Mesenchymal stem cell (in vitro differentiated cells and primary cell): ENCODE results near the gene ADRA2A. TPM values are rescaled to one million over a fixed set of nuclear protein-coding genes. Genes with fewer than 3 reads are reported as not detected.
A peak's percentile ranks its signal among the peaks of the same experiment; 100 is the strongest.

Source experiments
- DNase-seq: peaks from one replicate; pipeline ENCODE4 v3.0.0-alpha.2; 2013
- H2AFZ ChIP-seq: one replicate; pipeline ENCODE4 v1.6.1; 2013; ENCODE audit warnings: low read depth, mild to moderate bottlenecking, control low read depth, inconsistent platforms, low read length, moderate library complexity
- H2AK5ac ChIP-seq: 2 replicates; pipeline ENCODE4 v1.6.1; 2013; ENCODE audit warnings: low read length, moderate library complexity, mild to moderate bottlenecking, inconsistent platforms; ENCODE audit not compliant: severe bottlenecking
- H2BK120ac ChIP-seq: one replicate; pipeline ENCODE4 v1.6.1; 2013; ENCODE audit warnings: low read depth, mild to moderate bottlenecking, inconsistent platforms, low read length, moderate library complexity
- H2BK12ac ChIP-seq, 2 experiments: one replicate each; pipeline ENCODE4 v1.6.1; 2013; ENCODE audit warnings: inconsistent platforms in 2 of 2, low read length in 2 of 2, mild to moderate bottlenecking in 2 of 2, moderate library complexity in 2 of 2, control low read depth in 1 of 2
- H2BK15ac ChIP-seq: one replicate; pipeline ENCODE4 v1.6.1; 2013; ENCODE audit warnings: mild to moderate bottlenecking, low read depth, inconsistent platforms; ENCODE audit not compliant: poor library complexity, severe bottlenecking
- H2BK5ac ChIP-seq: 2 replicates; pipeline ENCODE4 v1.6.1; 2013; ENCODE audit warnings: low read depth, mild to moderate bottlenecking, low read length, control low read depth, inconsistent platforms; ENCODE audit not compliant: poor library complexity, severe bottlenecking
- H3K14ac ChIP-seq, 2 experiments: one replicate each; pipeline ENCODE4 v1.6.1; 2013; ENCODE audit warnings: inconsistent platforms in 2 of 2, low read length in 2 of 2, control low read depth in 1 of 2, mild to moderate bottlenecking in 1 of 2, moderate library complexity in 1 of 2
- H3K18ac ChIP-seq, 2 experiments: one replicate each; pipeline ENCODE4 v1.6.1; 2013; ENCODE audit warnings: inconsistent platforms in 2 of 2, low read length in 2 of 2, control low read depth in 1 of 2, low read depth in 1 of 2, mild to moderate bottlenecking in 1 of 2
- H3K23ac ChIP-seq, 2 experiments: one replicate each; pipeline ENCODE4 v1.6.1; 2013; ENCODE audit warnings: inconsistent platforms in 2 of 2, low read length in 2 of 2, mild to moderate bottlenecking in 2 of 2, moderate library complexity in 2 of 2, control low read depth in 1 of 2
- H3K27ac ChIP-seq: 2 replicates; pipeline ENCODE4 v1.5.1; 2013; ENCODE audit warnings: mild to moderate bottlenecking, moderate library complexity, low read length, control low read depth, inconsistent platforms; ENCODE audit not compliant: poor library complexity, severe bottlenecking
- H3K27me3 ChIP-seq, 2 experiments: 2 replicates each; pipeline versions ENCODE4 v1.6.1 to v1.7.0; 2013; ENCODE audit warnings: low read length in 2 of 2, mild to moderate bottlenecking in 2 of 2, moderate library complexity in 2 of 2, control low read depth in 1 of 2, inconsistent platforms in 1 of 2; ENCODE audit not compliant: control insufficient read depth in 1 of 2, insufficient read depth in 1 of 2
- H3K36me3 ChIP-seq, 2 experiments: 2 replicates each; pipeline versions ENCODE4 v1.6.1 to v1.7.0; 2013; ENCODE audit warnings: low read length in 2 of 2, control low read depth in 1 of 2, inconsistent platforms in 1 of 2, low read depth in 1 of 2, mild to moderate bottlenecking in 1 of 2; ENCODE audit not compliant: insufficient read depth in 2 of 2, control insufficient read depth in 1 of 2
- H3K4ac ChIP-seq, 2 experiments: one replicate each; pipeline ENCODE4 v1.6.1; 2013; ENCODE audit warnings: inconsistent platforms in 2 of 2, low read length in 2 of 2, mild to moderate bottlenecking in 2 of 2, moderate library complexity in 2 of 2, control low read depth in 1 of 2, low read depth in 1 of 2
- H3K4me1 ChIP-seq: 2 replicates; pipeline ENCODE4 v1.6.1; 2013; ENCODE audit warnings: low read depth, low read length, control low read depth; ENCODE audit not compliant: control insufficient read depth, insufficient read depth
- H3K4me2 ChIP-seq: 2 replicates; pipeline ENCODE4 v1.6.1; 2013; ENCODE audit warnings: low read length, mild to moderate bottlenecking, inconsistent platforms; ENCODE audit not compliant: poor library complexity, severe bottlenecking
- H3K4me3 ChIP-seq, 2 experiments: 2 replicates each; pipeline versions ENCODE4 v1.5.1 to v1.7.0; 2013; ENCODE audit warnings: low read length in 2 of 2, mild to moderate bottlenecking in 2 of 2, control low read depth in 1 of 2, low read depth in 1 of 2; ENCODE audit not compliant: insufficient read depth in 1 of 2
- H3K79me1 ChIP-seq: replicated peaks from 2 replicates; pipeline ENCODE4 v1.6.1; 2013; ENCODE audit warnings: mild to moderate bottlenecking, control low read depth, low read length, inconsistent platforms; ENCODE audit not compliant: poor library complexity, severe bottlenecking
- H3K9ac ChIP-seq: 2 replicates; pipeline ENCODE4 v1.7.0; 2013; ENCODE audit warnings: mild to moderate bottlenecking, low read length, moderate library complexity
- H3K9me3 ChIP-seq: 2 replicates; pipeline ENCODE4 v1.7.0; 2013; ENCODE audit warnings: mild to moderate bottlenecking, low read length; ENCODE audit not compliant: control insufficient read depth
- H4K8ac ChIP-seq: one replicate; pipeline ENCODE4 v1.6.1; 2013; ENCODE audit warnings: inconsistent platforms, mild to moderate bottlenecking, low read length, moderate library complexity
- H4K91ac ChIP-seq: one replicate; pipeline ENCODE4 v1.6.1; 2013; ENCODE audit warnings: mild to moderate bottlenecking, low read length, inconsistent platforms
- WGBS: methylation state at CpG from one replicate; pipeline ENCODE4 v1.1.7; 2013; ENCODE audit warnings: mixed read lengths; 5-methylcytosine and 5-hydroxymethylcytosine counted together
- polyA plus RNA-seq, 2 experiments: library from polyadenylated mRNA; stranded (reverse); fragments of 200-250 nt; gene quantifications; one replicate each; pipeline ENCODE4 v1.2.3, GENCODE V29; 2013

ADRA2A gene
- polyA plus RNA-seq (2013, experiment 1 of 2), result 0.03 TPM
- 0.03 TPM for polyA plus RNA-seq (2013, experiment 2 of 2)

- Histone ChIP-seq H3K4ac (no peak within 1 kb of the TSS), H3K27me3 (peaks cover 49 to 53% of the 10 kb centered on the region in 2 experiments), H4K8ac (no peak within 1 kb of the TSS), H3K36me3 (no peaks in the 10 kb centered on the region), H2BK5ac (no peak within 1 kb of the TSS), H2BK12ac (no peak within 1 kb of the TSS), H2BK15ac (no peak within 1 kb of the TSS), H2AFZ (no peak within 1 kb of the TSS), H2BK120ac (no peak within 1 kb of the TSS), H4K91ac (no peak within 1 kb of the TSS), H3K4me3 (peak within 1 kb of the TSS; percentile 42 to 85), H3K9ac (peak within 1 kb of the TSS; percentile 70), H3K9me3 (no peaks in the 10 kb centered on the region), H3K4me1 (peaks cover 22% of the 10 kb centered on the region), H3K18ac (no peak within 1 kb of the TSS), H3K14ac (no peak within 1 kb of the TSS), H3K4me2 (peak within 1 kb of the TSS; percentile 82), H3K27ac (no peak within 1 kb of the TSS), H2AK5ac (no peak within 1 kb of the TSS), H3K23ac (no peak within 1 kb of the TSS), H3K79me1 (no peaks in the 10 kb centered on the region)
- WGBS, result under 1% methylated on average over 74 of the region's 79 CpGs
- peak; percentile 46 for DNase-seq
Observed at GRCh38 chr10:111076682-111077478, at the start of gene ADRA2A. Gene ADRA2A (plus strand): TSS chr10:111077029. CDS start chr10:111077997, 968 bp downstream.

- H3K9ac ChIP-seq, result no peak overlapping the region
- H3K27me3 ChIP-seq, result no peaks in the 10 kb centered on the region
- no peak overlapping the region for H3K14ac ChIP-seq
- peaks cover 14% of the 10 kb centered on the region for H3K9me3 ChIP-seq
- no peak overlapping the region for H2AK5ac ChIP-seq
- 98% methylated on average over 6 of the region's 9 CpGs for WGBS
- no peak overlapping the region for H3K18ac ChIP-seq
- no peak overlapping the region for H2BK5ac ChIP-seq
- H3K4me1 ChIP-seq, result no peaks in the 10 kb centered on the region
- peak; percentile 10 for DNase-seq
- no peak overlapping the region for H2BK12ac ChIP-seq
- H2AFZ ChIP-seq, result no peak overlapping the region
- H4K91ac ChIP-seq, result no peak overlapping the region
- H3K4me2 ChIP-seq, result no peak overlapping the region
- no peak overlapping the region for H4K8ac ChIP-seq
- peaks cover 12 to 15% of the 10 kb centered on the region in 2 experiments for H3K36me3 ChIP-seq
- no peak overlapping the region for H3K4ac ChIP-seq
- H3K79me1 ChIP-seq, result peaks cover 7% of the 10 kb centered on the region
- no peak overlapping the region for H3K27ac ChIP-seq
- H2BK15ac ChIP-seq, result no peak overlapping the region
- H2BK120ac ChIP-seq, result no peak overlapping the region
- H3K23ac ChIP-seq, result no peak overlapping the region
- H3K4me3 ChIP-seq, result no peak overlapping the region
Observed at GRCh38 chr10:111030042-111030750, 46.6 kb upstream of the ADRA2A start.

GRCh38 chr10:111034598-111035310 is 42.1 kb upstream of the ADRA2A start:
- DNase-seq, result peak; percentile 6
- no peak overlapping the region for H2BK5ac ChIP-seq
- no peak overlapping the region for H2AFZ ChIP-seq
- H2BK12ac ChIP-seq, result no peak overlapping the region
- H3K23ac ChIP-seq, result no peak overlapping the region
- WGBS, result 75% methylated on average over 2 of the region's 2 CpGs
- no peak overlapping the region for H2AK5ac ChIP-seq
- H4K91ac ChIP-seq, result no peak overlapping the region
- peaks cover 21% of the 10 kb centered on the region for H3K9me3 ChIP-seq
- no peaks in the 10 kb centered on the region for H3K4me1 ChIP-seq
- no peak overlapping the region for H4K8ac ChIP-seq
- H3K14ac ChIP-seq, result no peak overlapping the region
- peaks cover 4% of the 10 kb centered on the region for H3K79me1 ChIP-seq
- H3K27ac ChIP-seq, result no peak overlapping the region
- no peak overlapping the region for H2BK15ac ChIP-seq
- H3K4me2 ChIP-seq, result no peak overlapping the region
- no peak overlapping the region for H3K9ac ChIP-seq
- H3K4me3 ChIP-seq, result no peak overlapping the region
- H3K27me3 ChIP-seq, result no peaks in the 10 kb centered on the region
- H3K36me3 ChIP-seq, result peaks cover 8 to 12% of the 10 kb centered on the region in 2 experiments
- H3K4ac ChIP-seq, result no peak overlapping the region
- H2BK120ac ChIP-seq, result no peak overlapping the region
- H3K18ac ChIP-seq, result no peak overlapping the region

- Histone ChIP-seq H3K4me2 (no peak overlapping the region), H2AFZ (no peak overlapping the region), H3K4me1 (no peaks in the 10 kb centered on the region), H3K23ac (no peak overlapping the region), H3K27me3 (no peaks in the 10 kb centered on the region), H3K36me3 (peaks cover 7 to 8% of the 10 kb centered on the region in 2 experiments), H4K91ac (no peak overlapping the region), H3K14ac (no peak overlapping the region), H3K27ac (no peak overlapping the region), H2BK12ac (no peak overlapping the region), H4K8ac (no peak overlapping the region), H3K9me3 (peaks cover 25% of the 10 kb centered on the region), H3K9ac (no peak overlapping the region), H3K4ac (no peak overlapping the region), H2AK5ac (no peak overlapping the region), H3K79me1 (no peaks in the 10 kb centered on the region), H2BK120ac (no peak overlapping the region), H2BK15ac (no peak overlapping the region), H3K4me3 (no peak overlapping the region), H2BK5ac (no peak overlapping the region), H3K18ac (no peak overlapping the region)
- DNase-seq, result no peak
Observed at GRCh38 chr10:111035542-111035941, 41.3 kb upstream of the ADRA2A start.
